ENCODE measurements around the gene COX18.

- TF ChIP-seq POLR2A (IDR thresholded peaks at IDR 0.05; ENCODE audit: low read depth, low read length) (no peak), SPI1 (IDR thresholded peaks at IDR 0.05; ENCODE audit: low read depth, low read length) (no peak), TAF1 (IDR thresholded peaks at IDR 0.05; ENCODE audit: low read depth, low read length) (no peak)
Measured at GRCh38 chr4:73087871-73088270, 18.4 kb upstream of the COX18 start.

Measured in GM12891 (cell line).